ENCODE data around the gene HDAC4.

DNA sequence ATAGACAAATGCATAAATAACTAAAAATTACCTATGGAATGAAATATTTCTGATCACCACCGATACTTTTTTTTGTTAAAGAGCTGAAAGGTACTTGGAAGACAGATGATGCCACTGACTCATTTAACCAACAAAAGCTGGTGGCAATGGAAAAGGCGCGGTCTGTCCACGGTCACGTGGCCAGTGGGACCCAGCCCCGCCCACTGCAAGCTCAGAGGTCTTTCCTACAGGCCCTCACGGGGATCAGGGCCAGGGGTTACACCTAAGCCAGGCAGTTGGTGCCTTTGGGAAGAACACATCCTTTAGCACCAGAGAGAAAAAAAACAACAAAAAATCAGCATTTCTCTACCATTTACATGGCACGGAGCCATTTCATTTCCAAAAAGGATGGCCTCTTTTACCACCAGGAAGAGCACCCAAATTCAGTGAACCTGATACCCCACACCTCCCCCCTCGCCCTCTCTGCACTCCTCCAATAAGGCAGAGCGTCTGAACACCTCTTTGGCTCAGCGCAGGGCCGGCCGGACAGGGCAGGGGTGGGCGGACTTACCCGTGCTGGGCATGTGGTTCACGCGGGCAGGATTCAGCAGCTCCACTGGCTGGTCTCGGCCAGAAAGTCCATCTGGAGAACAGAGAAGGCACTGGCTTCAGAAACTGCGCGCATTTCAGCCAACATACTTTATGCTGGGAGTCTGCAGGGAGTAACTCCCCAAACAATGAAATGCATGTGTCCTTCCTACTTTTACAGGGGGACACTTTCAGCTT is 164.6 kb downstream of the HDAC4 start:
- no peak for TF ChIP-seq ZNF274 (IDR thresholded peaks at IDR 0.05; ENCODE audit: low read depth, low read length)
- TF ChIP-seq SUZ12 (IDR thresholded peaks at IDR 0.05; ENCODE audit: extremely low read depth, insufficient read depth, insufficient read length): no peak
